ENCODE results near the gene TXNDC8. TPM values are rescaled to one million over a fixed set of nuclear protein-coding genes. Genes with fewer than 3 reads are reported as not detected.

The TXNDC8 gene
- total RNA-seq, 3 donors from 2014 or later, result not detected

DNA sequence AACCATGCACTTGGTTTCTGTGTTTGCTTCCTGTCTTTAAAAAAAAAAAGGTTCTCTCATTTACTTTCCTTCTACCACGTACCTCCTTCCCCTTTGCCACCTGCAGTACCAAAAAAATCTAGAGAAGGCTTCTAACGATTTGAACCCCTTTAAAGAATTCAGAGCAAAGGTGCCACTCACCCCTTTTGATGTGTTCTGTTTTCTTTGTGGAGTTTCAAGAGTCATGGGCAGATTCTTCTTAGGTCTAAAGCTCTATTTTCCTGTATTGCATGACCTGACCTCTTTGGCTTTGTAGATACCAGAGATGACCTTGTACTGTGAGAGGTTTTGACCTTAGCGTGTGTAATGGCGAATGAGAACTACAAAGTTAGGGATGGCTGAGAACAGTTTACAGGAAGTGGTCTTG, 29.0 kb downstream of the TXNDC8 start:
- H3K36me3 ChIP-seq, result no peaks in the 10 kb centered on the region
- TF ChIP-seq POLR2A (IDR thresholded peaks at IDR 0.05) (no peak), POLR2AphosphoS5 (IDR thresholded peaks at IDR 0.05) (no peak)
- TF ChIP-seq, protein P1, sequence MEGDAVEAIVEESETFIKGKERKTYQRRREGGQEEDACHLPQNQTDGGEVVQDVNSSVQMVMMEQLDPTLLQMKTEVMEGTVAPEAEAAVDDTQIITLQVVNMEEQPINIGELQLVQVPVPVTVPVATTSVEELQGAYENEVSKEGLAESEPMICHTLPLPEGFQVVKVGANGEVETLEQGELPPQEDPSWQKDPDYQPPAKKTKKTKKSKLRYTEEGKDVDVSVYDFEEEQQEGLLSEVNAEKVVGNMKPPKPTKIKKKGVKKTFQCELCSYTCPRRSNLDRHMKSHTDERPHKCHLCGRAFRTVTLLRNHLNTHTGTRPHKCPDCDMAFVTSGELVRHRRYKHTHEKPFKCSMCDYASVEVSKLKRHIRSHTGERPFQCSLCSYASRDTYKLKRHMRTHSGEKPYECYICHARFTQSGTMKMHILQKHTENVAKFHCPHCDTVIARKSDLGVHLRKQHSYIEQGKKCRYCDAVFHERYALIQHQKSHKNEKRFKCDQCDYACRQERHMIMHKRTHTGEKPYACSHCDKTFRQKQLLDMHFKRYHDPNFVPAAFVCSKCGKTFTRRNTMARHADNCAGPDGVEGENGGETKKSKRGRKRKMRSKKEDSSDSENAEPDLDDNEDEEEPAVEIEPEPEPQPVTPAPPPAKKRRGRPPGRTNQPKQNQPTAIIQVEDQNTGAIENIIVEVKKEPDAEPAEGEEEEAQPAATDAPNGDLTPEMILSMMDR (IDR thresholded peaks at IDR 0.05), result no peak
- intact Hi-C loops (cut with DNase I; ENCODE audit: low total_unique reads), result no loop called here

DNA sequence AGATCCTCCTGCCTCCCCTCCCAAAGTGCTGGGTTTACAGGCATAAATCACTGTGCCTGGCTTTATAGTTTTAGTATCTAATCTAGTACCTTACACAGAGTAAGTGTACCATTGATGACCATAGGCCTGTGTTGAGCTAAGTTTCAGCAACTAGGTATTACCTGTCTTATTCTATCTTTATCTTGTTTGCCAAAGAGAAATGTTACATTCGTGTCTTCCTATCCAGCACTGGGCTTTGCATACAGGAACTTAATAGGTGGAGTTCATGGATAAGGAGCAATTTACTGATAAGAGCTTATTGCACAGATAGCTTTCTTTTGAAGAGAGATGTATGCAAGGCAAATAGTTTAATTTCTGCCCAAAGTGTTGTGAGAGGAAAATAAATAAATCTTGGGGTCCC, 30.5 kb downstream of the TXNDC8 start:
- no peaks in the 10 kb centered on the region for H3K4me1 ChIP-seq
- no peak overlapping the region for H3K27ac ChIP-seq
- intact Hi-C loops (cut with DNase I; ENCODE audit: low total_unique reads), result no loop called here
- DNase-seq (ENCODE audit: low spot score in 2 of 2), result no peak
- no peaks in the 10 kb centered on the region for H3K9me3 ChIP-seq
- TF ChIP-seq, protein P1 (IDR thresholded peaks at IDR 0.05), result no peak
- TF ChIP-seq POLR2A (IDR thresholded peaks at IDR 0.05), result no peak
- TF ChIP-seq POLR2AphosphoS5 (IDR thresholded peaks at IDR 0.05), result no peak
- no peak overlapping the region for H3K4me3 ChIP-seq
- H3K36me3 ChIP-seq, result no peaks in the 10 kb centered on the region
- no peaks in the 10 kb centered on the region for H3K27me3 ChIP-seq

More for the DNA sequence above, 29.0 kb downstream of the TXNDC8 start:
- Histone ChIP-seq H3K9me3 (no peaks in the 10 kb centered on the region), H3K4me1 (no peaks in the 10 kb centered on the region), H3K4me3 (no peak overlapping the region), H3K27me3 (no peaks in the 10 kb centered on the region), H3K27ac (no peak overlapping the region)
- DNase-seq (ENCODE audit: low spot score in 2 of 2), result no peak

DNA sequence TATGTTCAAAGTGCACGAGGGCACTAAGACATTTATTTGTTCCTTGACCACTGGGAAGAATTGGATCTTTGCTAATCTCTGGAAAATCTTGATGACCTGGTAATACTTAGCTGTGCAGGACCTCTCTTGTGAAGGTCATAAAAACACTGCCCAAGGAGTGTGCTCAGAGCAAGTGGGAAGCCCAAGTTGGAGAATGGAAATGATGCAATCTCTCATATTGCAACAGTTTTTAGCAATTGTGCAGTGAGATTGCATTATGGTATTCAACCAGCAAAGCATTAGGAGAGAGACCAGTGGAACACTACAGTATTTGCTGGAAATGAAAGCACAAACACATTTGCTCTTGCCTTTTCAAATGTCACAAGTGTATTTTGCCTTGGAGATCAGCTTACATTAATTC, 34.5 kb downstream of the TXNDC8 start:
- no peaks in the 10 kb centered on the region for H3K4me1 ChIP-seq
- intact Hi-C loops (cut with DNase I; ENCODE audit: low total_unique reads), result no loop called here
- no peak overlapping the region for H3K27ac ChIP-seq

DNA sequence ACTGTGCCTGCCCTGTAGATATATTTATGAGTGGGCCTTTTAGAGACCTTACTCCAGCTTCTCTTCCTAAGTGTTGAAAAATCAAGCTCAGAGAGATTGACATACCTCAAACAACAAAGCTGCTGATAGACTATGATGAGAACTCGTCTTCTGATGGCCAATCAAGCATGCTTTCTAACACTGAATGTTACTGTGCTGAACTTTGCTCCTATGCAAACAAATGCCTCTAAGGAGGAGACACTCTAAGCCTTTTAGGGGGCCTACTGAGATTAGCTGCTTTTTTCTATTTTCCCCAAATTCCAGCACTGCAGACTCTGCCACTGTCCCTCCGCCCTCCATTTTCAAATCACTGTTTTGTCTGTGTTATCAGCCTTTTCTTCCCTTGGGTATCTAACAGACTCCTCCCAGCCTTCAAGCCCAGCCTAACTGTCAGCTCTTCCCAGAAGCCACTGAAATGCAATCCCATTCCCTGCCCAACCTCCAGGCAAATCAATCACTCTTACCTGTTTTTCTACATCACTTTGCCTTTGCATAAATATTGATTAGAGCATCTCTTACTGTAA, 39.5 kb downstream of the TXNDC8 start:
- no peak for DNase-seq (ENCODE audit: low spot score in 2 of 2)
- Histone ChIP-seq H3K4me3 (no peak overlapping the region), H3K4me1 (no peaks in the 10 kb centered on the region), H3K27ac (no peak overlapping the region), H3K36me3 (no peaks in the 10 kb centered on the region), H3K9me3 (no peaks in the 10 kb centered on the region), H3K27me3 (no peaks in the 10 kb centered on the region)
- TF ChIP-seq POLR2AphosphoS5 (IDR thresholded peaks at IDR 0.05) (no peak), POLR2A (IDR thresholded peaks at IDR 0.05) (no peak)
- TF ChIP-seq, protein P1 (IDR thresholded peaks at IDR 0.05), result no peak
- intact Hi-C loops (cut with DNase I; ENCODE audit: low total_unique reads), result no loop called here

More for the DNA sequence above, 34.5 kb downstream of the TXNDC8 start:
- no peaks in the 10 kb centered on the region for H3K27me3 ChIP-seq
- no peak for TF ChIP-seq POLR2A (IDR thresholded peaks at IDR 0.05)
- TF ChIP-seq POLR2AphosphoS5 (IDR thresholded peaks at IDR 0.05), result no peak
- TF ChIP-seq, protein P1 (IDR thresholded peaks at IDR 0.05), result no peak
- H3K36me3 ChIP-seq, result no peaks in the 10 kb centered on the region
- no peaks in the 10 kb centered on the region for H3K9me3 ChIP-seq
- no peak overlapping the region for H3K4me3 ChIP-seq
- DNase-seq (ENCODE audit: low spot score in 2 of 2), result no peak

DNA sequence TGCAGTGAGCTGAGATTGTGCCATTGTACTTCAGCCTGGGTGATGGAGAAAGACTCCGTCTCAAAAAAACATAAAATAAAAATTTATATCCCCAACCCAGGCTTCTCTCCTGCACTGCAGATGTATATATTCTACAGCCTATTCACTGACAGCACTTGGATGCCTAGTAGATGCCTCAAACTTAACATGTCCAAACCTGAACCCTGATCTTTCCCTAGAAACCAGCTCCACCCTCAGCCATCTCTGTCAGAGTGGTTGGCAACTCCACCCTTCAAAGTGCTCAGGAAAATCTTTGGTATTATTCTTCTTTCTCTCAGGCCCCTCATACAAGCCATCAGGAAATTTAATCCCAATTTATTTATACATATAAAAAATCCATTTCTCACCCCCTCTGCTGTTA, 44.4 kb downstream of the TXNDC8 start:
- intact Hi-C loops (cut with DNase I; ENCODE audit: low total_unique reads), result no loop called here
- TF ChIP-seq, protein P1 (IDR thresholded peaks at IDR 0.05), result no peak
- TF ChIP-seq POLR2A (IDR thresholded peaks at IDR 0.05) (no peak), POLR2AphosphoS5 (IDR thresholded peaks at IDR 0.05) (no peak)

More for the DNA sequence above, 44.4 kb downstream of the TXNDC8 start:
- Histone ChIP-seq H3K4me3 (no peak overlapping the region), H3K27ac (no peak overlapping the region), H3K27me3 (no peaks in the 10 kb centered on the region), H3K9me3 (no peaks in the 10 kb centered on the region), H3K4me1 (no peaks in the 10 kb centered on the region), H3K36me3 (no peaks in the 10 kb centered on the region)
- no peak for DNase-seq (ENCODE audit: low spot score in 2 of 2)

Measured in breast epithelium (tissue), 4 donors.